PC-3 (cell line): ENCODE measurements around the gene PLXDC1.

Experiments used
- CTCF ChIP-seq: fragments of 300-600 bp; sonication (generic); conservative IDR thresholded peaks from 2 replicates; pipeline ENCODE4 v1.5.1; 2017; ENCODE audit warnings: antibody characterized with exemption, low read depth, mild to moderate bottlenecking, low read length
- EZH2 ChIP-seq: fragments of 300-600 bp; sonication (generic); IDR thresholded peaks from one replicate; pipeline ENCODE4 v1.6.1; 2017; ENCODE audit warnings: antibody characterized with exemption, mild to moderate bottlenecking, low read length; ENCODE audit not compliant: unreplicated experiment

GRCh38 chr17:39058524-39058923, 92.9 kb downstream of the PLXDC1 start:
- TF ChIP-seq CTCF, result no peak
- no peak for TF ChIP-seq EZH2
